ENCODE results near the gene DYNC2I2.

DYNC2I2 gene

DNA sequence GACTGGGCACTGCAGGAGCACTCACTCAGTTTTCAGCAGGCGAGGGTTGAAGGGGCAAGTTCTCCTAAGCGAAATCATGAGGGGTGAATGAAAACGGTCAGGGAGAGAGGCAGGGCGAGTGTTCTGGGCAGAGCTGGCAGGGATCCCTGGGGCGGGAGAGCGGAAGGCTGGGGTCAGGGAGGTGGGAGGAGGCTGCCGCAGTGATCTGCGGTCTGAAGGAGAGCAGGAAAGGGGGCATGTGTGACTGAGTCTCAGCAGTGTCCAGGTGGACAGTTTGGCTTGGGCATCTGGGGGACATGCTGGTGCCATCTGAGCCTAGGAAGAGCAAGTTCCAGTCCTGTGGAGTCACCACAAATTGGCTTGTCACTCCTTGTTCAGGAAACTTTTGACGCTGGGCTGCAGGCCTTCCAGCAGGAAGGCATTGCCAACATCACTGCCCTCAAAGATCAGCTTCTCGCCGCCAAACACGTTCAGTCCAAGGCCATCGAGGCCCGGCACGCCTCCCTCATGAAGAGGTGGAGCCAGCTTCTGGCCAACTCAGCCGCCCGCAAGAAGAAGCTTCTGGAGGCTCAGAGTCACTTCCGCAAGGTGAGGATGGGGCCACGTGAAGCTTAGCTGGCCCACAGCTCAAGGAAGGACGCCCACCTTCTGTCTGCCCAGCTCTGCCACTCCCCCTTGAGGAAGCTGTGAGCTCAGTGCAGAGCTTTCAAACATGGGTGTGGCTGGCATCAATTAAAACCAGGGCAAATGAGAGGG lies 31.1 kb downstream of the DYNC2I2 start:
- no peak overlapping the region for H3K27ac ChIP-seq (ENCODE audit: insufficient read depth in 1 of 2, low read depth in 1 of 2, low read length in 2 of 2, poor library complexity in 1 of 2, severe bottlenecking in 2 of 2)
- POLR2A ChIA-PET, result no interaction called here
- no peaks in the 10 kb centered on the region for H3K27me3 ChIP-seq (replicated peaks in 2 of 5; ENCODE audit: control insufficient read depth in 4 of 5, insufficient read depth in 5 of 5, low read length in 4 of 5)
- CTCF ChIA-PET, result interaction anchor here (0.6 to 2.7 kb wide), 2 partner anchors 10 to 196 kb away, joined by 3 to 10 read pairs; no protein-coding TSS in a partner anchor
- no peak overlapping the region for H3K4me3 ChIP-seq (ENCODE audit: control insufficient read depth in 1 of 7, extremely low read depth in 1 of 7, insufficient read depth in 4 of 7, low read depth in 2 of 7, low read length in 6 of 7)
- no peaks in the 10 kb centered on the region for H3K9me3 ChIP-seq (ENCODE audit: control extremely low read depth in 1 of 5, control insufficient read depth in 4 of 5, insufficient read depth in 2 of 5, low read depth in 1 of 5, low read length in 4 of 5)
- H3K36me3 ChIP-seq (ENCODE audit: control insufficient read depth in 4 of 4, insufficient read depth in 4 of 4, low read length in 3 of 4), result peaks cover 19 to 89% (median 59%) of the 10 kb centered on the region in 4 experiments
- no peak for DNase-seq
- no peaks in the 10 kb centered on the region for H3K4me1 ChIP-seq (ENCODE audit: control extremely low read depth in 1 of 4, control insufficient read depth in 4 of 4, insufficient read depth in 4 of 4, low read length in 3 of 4)
- WGBS (ENCODE audit: insufficient coverage), result 94% methylated on average over 20 of the region's 20 CpGs

DNA sequence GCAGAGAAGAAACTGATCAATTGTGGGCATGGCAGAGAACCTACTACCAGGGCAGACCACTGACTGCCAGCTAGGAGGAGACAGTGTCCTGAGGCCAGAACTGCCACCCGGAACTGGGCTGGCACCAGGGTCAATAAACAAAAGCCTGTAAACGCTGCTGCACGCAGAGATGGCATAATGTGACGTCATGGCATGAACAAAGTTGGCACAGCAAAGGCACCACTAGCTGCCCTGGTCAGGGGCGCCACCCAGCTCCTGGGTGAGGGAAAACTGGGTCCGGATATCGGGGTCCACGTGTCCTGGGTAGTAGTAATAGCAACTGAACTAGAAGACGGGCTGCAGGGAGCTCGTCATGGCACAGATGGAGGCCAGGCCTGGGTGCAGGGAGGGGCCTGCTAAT lies 32.1 kb downstream of the DYNC2I2 start:
- POLR2A ChIA-PET, result no interaction called here
- Histone ChIP-seq H3K4me3 (ENCODE audit: control insufficient read depth in 1 of 7, extremely low read depth in 1 of 7, insufficient read depth in 4 of 7, low read depth in 2 of 7, low read length in 6 of 7) (no peak overlapping the region), H3K36me3 (ENCODE audit: control insufficient read depth in 4 of 4, insufficient read depth in 4 of 4, low read length in 3 of 4) (peaks cover 19 to 87% (median 60%) of the 10 kb centered on the region in 4 experiments), H3K9me3 (ENCODE audit: control extremely low read depth in 1 of 5, control insufficient read depth in 4 of 5, insufficient read depth in 2 of 5, low read depth in 1 of 5, low read length in 4 of 5) (no peaks in the 10 kb centered on the region), H3K4me1 (ENCODE audit: control extremely low read depth in 1 of 4, control insufficient read depth in 4 of 4, insufficient read depth in 4 of 4, low read length in 3 of 4) (no peaks in the 10 kb centered on the region), H3K27ac (ENCODE audit: insufficient read depth in 1 of 2, low read depth in 1 of 2, low read length in 2 of 2, poor library complexity in 1 of 2, severe bottlenecking in 2 of 2) (no peak overlapping the region), H3K27me3 (replicated peaks in 2 of 5; ENCODE audit: control insufficient read depth in 4 of 5, insufficient read depth in 5 of 5, low read length in 4 of 5) (no peaks in the 10 kb centered on the region)
- no peak for DNase-seq
- CTCF ChIA-PET, result interaction anchor here (0.9 to 2.7 kb wide), 2 partner anchors 9 to 11 kb away, joined by 3 to 10 read pairs; no protein-coding TSS in a partner anchor
- WGBS (ENCODE audit: insufficient coverage), result 93% methylated on average over 10 of the region's 10 CpGs

DNA sequence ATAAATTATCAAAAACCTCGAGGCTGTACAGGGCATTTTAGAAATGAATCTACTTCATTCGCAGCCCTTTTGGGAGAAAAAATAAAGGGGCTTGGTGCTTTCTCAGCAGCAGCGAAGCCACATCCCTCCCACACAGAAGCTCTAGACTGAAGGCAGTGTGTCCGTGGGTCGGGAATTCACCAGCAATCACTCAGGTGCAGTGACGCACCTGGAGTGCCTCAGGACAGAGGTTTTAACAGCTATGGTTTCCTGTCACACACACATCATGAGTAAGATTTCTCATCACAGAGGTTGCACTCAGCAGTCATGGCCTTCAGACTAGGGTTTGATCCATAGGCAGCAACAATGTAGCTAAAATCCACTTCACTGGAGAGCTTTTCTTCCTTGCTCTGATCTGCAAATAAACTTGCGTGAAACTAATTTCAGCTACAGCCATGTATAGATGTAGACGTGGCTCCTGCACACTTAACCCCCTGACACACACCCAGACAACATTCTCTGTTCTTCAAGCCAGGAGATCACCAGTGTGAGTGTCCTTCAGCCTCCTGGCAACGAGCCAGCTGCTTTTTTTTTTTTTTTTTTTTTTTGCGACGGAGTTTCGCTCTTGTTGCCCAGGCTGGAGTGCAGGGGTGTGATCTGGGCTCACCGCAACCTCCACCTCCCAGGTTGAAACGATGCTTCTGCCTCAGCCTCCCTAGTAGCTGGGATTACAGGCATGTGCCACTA lies 34.8 kb downstream of the DYNC2I2 start:
- Histone ChIP-seq H3K36me3 (ENCODE audit: control insufficient read depth in 4 of 4, insufficient read depth in 4 of 4, low read length in 3 of 4) (peaks cover 16 to 85% (median 65%) of the 10 kb centered on the region in 4 experiments), H3K4me1 (ENCODE audit: control extremely low read depth in 1 of 4, control insufficient read depth in 4 of 4, insufficient read depth in 4 of 4, low read length in 3 of 4) (no peaks in the 10 kb centered on the region), H3K27ac (ENCODE audit: insufficient read depth in 1 of 2, low read depth in 1 of 2, low read length in 2 of 2, poor library complexity in 1 of 2, severe bottlenecking in 2 of 2) (no peak overlapping the region), H3K4me3 (ENCODE audit: control insufficient read depth in 1 of 7, extremely low read depth in 1 of 7, insufficient read depth in 4 of 7, low read depth in 2 of 7, low read length in 6 of 7) (no peak overlapping the region), H3K9me3 (ENCODE audit: control extremely low read depth in 1 of 5, control insufficient read depth in 4 of 5, insufficient read depth in 2 of 5, low read depth in 1 of 5, low read length in 4 of 5) (no peaks in the 10 kb centered on the region), H3K27me3 (replicated peaks in 2 of 5; ENCODE audit: control insufficient read depth in 4 of 5, insufficient read depth in 5 of 5, low read length in 4 of 5) (no peaks in the 10 kb centered on the region)
- DNase-seq, result no peak
- POLR2A ChIA-PET, result no interaction called here
- 96% methylated on average over 10 of the region's 14 CpGs for WGBS (ENCODE audit: insufficient coverage)
- CTCF ChIA-PET, result interaction anchor here (0.8 to 1.1 kb wide), 2 partner anchors 13 to 27 kb away, joined by 3 to 4 read pairs; no protein-coding TSS in a partner anchor

DNA sequence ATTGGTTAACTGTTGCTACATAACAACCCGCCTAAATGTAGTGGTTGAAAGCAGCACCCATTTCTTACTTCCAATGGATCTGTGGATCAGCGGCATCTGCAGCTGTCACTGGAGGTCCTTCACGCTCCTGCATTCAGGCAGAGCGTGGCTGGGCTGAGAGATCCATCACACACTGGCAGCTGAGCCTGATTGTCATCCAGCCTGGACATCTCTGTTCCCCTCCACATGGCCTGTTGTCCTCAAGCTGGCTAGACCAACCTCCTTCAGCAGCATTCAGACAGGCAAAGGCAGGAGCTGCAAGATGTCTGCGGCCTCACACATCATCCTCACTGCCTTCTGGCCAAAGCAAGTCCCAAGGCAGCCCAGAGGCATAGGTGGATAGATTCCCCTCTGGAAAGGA lies 36.9 kb downstream of the DYNC2I2 start:
- ChIA-PET POLR2A (no interaction called here), CTCF (no interaction called here)
- Histone ChIP-seq H3K9me3 (ENCODE audit: control extremely low read depth in 1 of 5, control insufficient read depth in 4 of 5, insufficient read depth in 2 of 5, low read depth in 1 of 5, low read length in 4 of 5) (no peaks in the 10 kb centered on the region), H3K27me3 (replicated peaks in 2 of 5; ENCODE audit: control insufficient read depth in 4 of 5, insufficient read depth in 5 of 5, low read length in 4 of 5) (no peaks in the 10 kb centered on the region), H3K4me1 (ENCODE audit: control extremely low read depth in 1 of 4, control insufficient read depth in 4 of 4, insufficient read depth in 4 of 4, low read length in 3 of 4) (no peaks in the 10 kb centered on the region), H3K27ac (ENCODE audit: insufficient read depth in 1 of 2, low read depth in 1 of 2, low read length in 2 of 2, poor library complexity in 1 of 2, severe bottlenecking in 2 of 2) (no peak overlapping the region), H3K4me3 (ENCODE audit: control insufficient read depth in 1 of 7, extremely low read depth in 1 of 7, insufficient read depth in 4 of 7, low read depth in 2 of 7, low read length in 6 of 7) (no peak overlapping the region), H3K36me3 (ENCODE audit: control insufficient read depth in 4 of 4, insufficient read depth in 4 of 4, low read length in 3 of 4) (peaks cover 14 to 85% (median 61%) of the 10 kb centered on the region in 4 experiments)
- no peak for DNase-seq
- WGBS (ENCODE audit: insufficient coverage), result 100% methylated on average over 4 of the region's 5 CpGs

DNA sequence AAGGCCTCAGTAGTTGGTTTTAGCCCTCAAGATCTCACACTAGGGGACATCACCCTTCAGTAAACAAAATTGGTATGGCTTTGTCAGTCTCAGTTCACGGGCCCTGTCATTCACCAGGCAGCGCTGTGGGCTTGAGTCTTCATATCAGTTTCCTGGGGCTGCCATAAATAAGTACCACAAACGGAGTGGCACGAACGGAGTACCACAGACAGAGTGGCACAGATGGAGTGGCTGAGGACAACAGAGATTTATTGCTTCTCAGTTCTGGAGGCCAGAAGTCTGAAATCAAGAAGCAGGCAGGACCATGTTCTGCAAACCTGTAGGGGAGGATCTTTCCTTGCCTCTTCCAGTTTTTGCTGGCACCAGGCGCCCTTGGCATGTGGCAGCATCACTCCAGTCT lies 37.5 kb downstream of the DYNC2I2 start:
- Histone ChIP-seq H3K9me3 (ENCODE audit: control extremely low read depth in 1 of 5, control insufficient read depth in 4 of 5, insufficient read depth in 2 of 5, low read depth in 1 of 5, low read length in 4 of 5) (no peaks in the 10 kb centered on the region), H3K27me3 (replicated peaks in 2 of 5; ENCODE audit: control insufficient read depth in 4 of 5, insufficient read depth in 5 of 5, low read length in 4 of 5) (no peaks in the 10 kb centered on the region), H3K4me1 (ENCODE audit: control extremely low read depth in 1 of 4, control insufficient read depth in 4 of 4, insufficient read depth in 4 of 4, low read length in 3 of 4) (no peaks in the 10 kb centered on the region), H3K36me3 (ENCODE audit: control insufficient read depth in 4 of 4, insufficient read depth in 4 of 4, low read length in 3 of 4) (peaks cover 14 to 85% (median 57%) of the 10 kb centered on the region in 4 experiments), H3K27ac (ENCODE audit: insufficient read depth in 1 of 2, low read depth in 1 of 2, low read length in 2 of 2, poor library complexity in 1 of 2, severe bottlenecking in 2 of 2) (no peak overlapping the region), H3K4me3 (ENCODE audit: control insufficient read depth in 1 of 7, extremely low read depth in 1 of 7, insufficient read depth in 4 of 7, low read depth in 2 of 7, low read length in 6 of 7) (no peak overlapping the region)
- no peak for DNase-seq
- CTCF ChIA-PET, result no interaction called here
- POLR2A ChIA-PET, result no interaction called here
- 80% methylated on average over 6 of the region's 6 CpGs for WGBS (ENCODE audit: insufficient coverage)

DNA sequence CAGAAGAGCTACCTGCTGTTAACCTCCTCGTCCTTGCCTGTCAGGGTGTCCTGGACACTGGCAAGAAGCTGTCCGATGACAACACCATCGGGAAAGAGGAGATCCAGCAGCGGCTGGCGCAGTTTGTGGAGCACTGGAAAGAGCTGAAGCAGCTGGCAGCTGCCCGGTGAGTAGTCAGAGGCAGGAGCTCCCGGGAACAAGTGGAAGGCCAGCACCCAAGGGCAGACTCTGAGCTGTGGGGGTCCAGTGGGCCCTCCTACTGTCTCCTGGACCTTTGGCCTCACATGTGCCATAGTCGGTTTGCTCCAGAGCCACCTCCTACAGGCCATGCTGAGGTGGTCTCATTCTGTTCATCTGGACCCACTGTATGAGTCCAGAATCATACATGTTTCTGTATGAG lies 38.7 kb downstream of the DYNC2I2 start:
- POLR2A ChIA-PET, result no interaction called here
- 95% methylated on average over 8 of the region's 8 CpGs for whole genome bisulfite sequencing (ENCODE audit: insufficient coverage)

DNA sequence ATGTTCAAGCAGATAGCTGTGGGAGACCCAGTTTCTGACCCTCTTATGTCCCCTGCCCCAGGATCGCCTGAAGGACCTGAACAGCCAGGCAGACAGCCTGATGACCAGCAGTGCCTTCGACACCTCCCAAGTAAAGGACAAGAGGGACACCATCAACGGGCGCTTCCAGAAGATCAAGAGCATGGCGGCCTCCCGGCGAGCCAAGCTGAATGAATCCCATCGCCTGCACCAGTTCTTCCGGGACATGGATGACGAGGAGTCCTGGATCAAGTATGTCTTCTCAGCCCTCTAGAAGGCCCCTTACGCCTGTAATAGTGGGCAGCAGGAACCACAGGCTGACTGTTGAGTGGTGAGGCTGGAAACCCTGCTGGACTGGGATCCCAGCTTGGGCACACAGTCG lies 41.1 kb downstream of the DYNC2I2 start:
- no peak overlapping the region for H3K27ac ChIP-seq (ENCODE audit: insufficient read depth in 1 of 2, low read depth in 1 of 2, low read length in 2 of 2, poor library complexity in 1 of 2, severe bottlenecking in 2 of 2)
- H3K4me3 ChIP-seq (ENCODE audit: control insufficient read depth in 1 of 7, extremely low read depth in 1 of 7, insufficient read depth in 4 of 7, low read depth in 2 of 7, low read length in 6 of 7), result no peak overlapping the region
- no peaks in the 10 kb centered on the region for H3K27me3 ChIP-seq (replicated peaks in 2 of 5; ENCODE audit: control insufficient read depth in 4 of 5, insufficient read depth in 5 of 5, low read length in 4 of 5)
- H3K36me3 ChIP-seq (ENCODE audit: control insufficient read depth in 4 of 4, insufficient read depth in 4 of 4, low read length in 3 of 4), result peaks cover 24 to 92% (median 64%) of the 10 kb centered on the region in 4 experiments
- H3K9me3 ChIP-seq (ENCODE audit: control extremely low read depth in 1 of 5, control insufficient read depth in 4 of 5, insufficient read depth in 2 of 5, low read depth in 1 of 5, low read length in 4 of 5), result no peaks in the 10 kb centered on the region
- 98% methylated on average over 12 of the region's 12 CpGs for WGBS (ENCODE audit: insufficient coverage)
- no peaks in the 10 kb centered on the region for H3K4me1 ChIP-seq (ENCODE audit: control extremely low read depth in 1 of 4, control insufficient read depth in 4 of 4, insufficient read depth in 4 of 4, low read length in 3 of 4)
- no peak for DNase-seq
- CTCF ChIA-PET, result no interaction called here
- POLR2A ChIA-PET, result no interaction called here

More for the DNA sequence above, 38.7 kb downstream of the DYNC2I2 start:
- H3K4me3 ChIP-seq (ENCODE audit: control insufficient read depth in 1 of 7, extremely low read depth in 1 of 7, insufficient read depth in 4 of 7, low read depth in 2 of 7, low read length in 6 of 7), result no peak overlapping the region
- H3K27me3 ChIP-seq (replicated peaks in 2 of 5; ENCODE audit: control insufficient read depth in 4 of 5, insufficient read depth in 5 of 5, low read length in 4 of 5), result no peaks in the 10 kb centered on the region
- peaks cover 15 to 88% (median 65%) of the 10 kb centered on the region in 4 experiments for H3K36me3 ChIP-seq (ENCODE audit: control insufficient read depth in 4 of 4, insufficient read depth in 4 of 4, low read length in 3 of 4)
- H3K27ac ChIP-seq (ENCODE audit: insufficient read depth in 1 of 2, low read depth in 1 of 2, low read length in 2 of 2, poor library complexity in 1 of 2, severe bottlenecking in 2 of 2), result no peak overlapping the region
- no peaks in the 10 kb centered on the region for H3K9me3 ChIP-seq (ENCODE audit: control extremely low read depth in 1 of 5, control insufficient read depth in 4 of 5, insufficient read depth in 2 of 5, low read depth in 1 of 5, low read length in 4 of 5)
- H3K4me1 ChIP-seq (ENCODE audit: control extremely low read depth in 1 of 4, control insufficient read depth in 4 of 4, insufficient read depth in 4 of 4, low read length in 3 of 4), result no peaks in the 10 kb centered on the region
- CTCF ChIA-PET, result no interaction called here
- no peak for DNase-seq

All from common myeloid progenitor, CD34-positive (primary cell).